Stomach (tissue), 9 donors: ENCODE measurements around the gene GSG1L. TPM values are rescaled to one million over a fixed set of nuclear protein-coding genes. Genes with fewer than 3 reads are reported as not detected.

Experiments used
- DNase-seq, 2 donors: peaks; one replicate each; pipeline versions ENCODE4 v3.0.0 to v3.0.0-alpha.2; 2013 to 2019
- H3K27ac ChIP-seq, 5 donors: fragments of 200-600 bp in 4 of 5; sonication (generic) in 4 of 5; one replicate each; pipeline ENCODE4 v1.5.1; 2013 to 2019; ENCODE audit warnings: mild to moderate bottlenecking in 1 of 5, moderate library complexity in 1 of 5
- H3K27me3 ChIP-seq, 3 donors: fragments of 200-600 bp; sonication (generic); one replicate each; pipeline ENCODE4 v1.5.1; 2017 to 2019; ENCODE audit warnings: mixed run types in 1 of 3
- H3K36me3 ChIP-seq, 4 donors: fragments of 200-600 bp; sonication (generic); 1 replicate in 3 of 4; 2 replicates in 1 of 4; pipeline ENCODE4 v1.5.1; 2016 to 2019
- H3K4me1 ChIP-seq, 4 donors: fragments of 200-600 bp; sonication (generic); one replicate each; pipeline ENCODE4 v1.5.1; 2016 to 2019
- H3K4me3 ChIP-seq, 4 donors: fragments of 200-600 bp; sonication (generic) in 3 of 4; one replicate each; pipeline ENCODE4 v1.5.1; 2016 to 2019; ENCODE audit warnings: mild to moderate bottlenecking in 1 of 4
- H3K9me3 ChIP-seq, 4 donors: fragments of 200-600 bp; sonication (generic); one replicate each; pipeline ENCODE4 v1.5.1; 2016 to 2019
- EP300 ChIP-seq: sonication (generic); formaldehyde crosslinking; IDR thresholded peaks from one replicate; pipeline ENCODE4 v1.6.1; 2017; ENCODE audit warnings: antibody characterized with exemption
- POLR2A ChIP-seq, 4 donors: fragments of 450-650 bp; IDR thresholded peaks; one replicate each; pipeline ENCODE4 v1.6.1; 2016; ENCODE audit warnings: antibody characterized with exemption in 4 of 4, control low read depth in 2 of 4, mild to moderate bottlenecking in 1 of 4, moderate library complexity in 1 of 4
- POLR2AphosphoS5 ChIP-seq, 3 donors: sonication (generic); formaldehyde crosslinking; IDR thresholded peaks; one replicate each; pipeline ENCODE4 v1.6.1; 2016; ENCODE audit warnings: antibody characterized with exemption in 3 of 3
- WGBS, 5 donors: extraction: QIAGEN DNeasy Blood & Tissue Kit in 3 of 5; methylation state at CpG; one replicate each; pipeline versions ENCODE4 v1.1.5 to v1.1.7; 2013 to 2018; 5-methylcytosine and 5-hydroxymethylcytosine counted together
- intact Hi-C: fragments of 100-400 bp; cut with DNase I; formaldehyde crosslinking; loops from one replicate; pipeline ENCODE4 v1.15.1; 2023; ENCODE audit warnings: low total_unique reads
- polyA plus RNA-seq, 3 donors: library from polyadenylated mRNA; stranded (reverse); fragments of 200-250 nt; gene quantifications; one replicate each; pipeline ENCODE4 v1.2.3, GENCODE V29; 2013
- total RNA-seq, 5 donors: library from RNA; depleted of rRNA; stranded (reverse); fragments of >200 nt; gene quantifications; one replicate each; pipeline versions ENCODE4 v1.1.0 to v1.2.3, GENCODE V29; 2014 to 2016
- TF ChIP-seq, protein P1 (sequence below), 7 experiments: fragments of 450-650 bp in 4 of 7; fragments of 200-600 bp in 3 of 7; sonication (generic) in 3 of 7; IDR thresholded peaks; one replicate each; pipeline ENCODE4 v1.5.1; 2016 to 2019; ENCODE audit warnings: antibody characterized with exemption in 7 of 7, control low read depth in 2 of 7, mild to moderate bottlenecking in 1 of 7
- donor health status: healthy with polysubstance abuse.
- donor health status: Bipolar disorder and iron deficiency.
- donor health status: healthy.

Gene GSG1L
- total and polyA plus RNA-seq, 8 donors: 0.06 TPM; not detected in 7

GRCh38 chr16:27775254-27775653, 288.3 kb downstream of the GSG1L start:
- DNase-seq: no peak
- Histone ChIP-seq H3K27me3 (no peaks in the 10 kb centered on the region), H3K4me3 (no peak overlapping the region), H3K9me3 (no peaks in the 10 kb centered on the region), H3K36me3 (peaks cover 4 to 90% (median 85%) of the 10 kb centered on the region in 4 donors), H3K27ac (no peak overlapping the region), H3K4me1 (peaks cover 0 to 13% (median 5%) of the 10 kb centered on the region in 4 donors)
- TF ChIP-seq POLR2A (IDR thresholded peaks at IDR 0.05) (no peak), POLR2AphosphoS5 (IDR thresholded peaks at IDR 0.05) (no peak), EP300 (no peak)
- TF ChIP-seq, protein P1, sequence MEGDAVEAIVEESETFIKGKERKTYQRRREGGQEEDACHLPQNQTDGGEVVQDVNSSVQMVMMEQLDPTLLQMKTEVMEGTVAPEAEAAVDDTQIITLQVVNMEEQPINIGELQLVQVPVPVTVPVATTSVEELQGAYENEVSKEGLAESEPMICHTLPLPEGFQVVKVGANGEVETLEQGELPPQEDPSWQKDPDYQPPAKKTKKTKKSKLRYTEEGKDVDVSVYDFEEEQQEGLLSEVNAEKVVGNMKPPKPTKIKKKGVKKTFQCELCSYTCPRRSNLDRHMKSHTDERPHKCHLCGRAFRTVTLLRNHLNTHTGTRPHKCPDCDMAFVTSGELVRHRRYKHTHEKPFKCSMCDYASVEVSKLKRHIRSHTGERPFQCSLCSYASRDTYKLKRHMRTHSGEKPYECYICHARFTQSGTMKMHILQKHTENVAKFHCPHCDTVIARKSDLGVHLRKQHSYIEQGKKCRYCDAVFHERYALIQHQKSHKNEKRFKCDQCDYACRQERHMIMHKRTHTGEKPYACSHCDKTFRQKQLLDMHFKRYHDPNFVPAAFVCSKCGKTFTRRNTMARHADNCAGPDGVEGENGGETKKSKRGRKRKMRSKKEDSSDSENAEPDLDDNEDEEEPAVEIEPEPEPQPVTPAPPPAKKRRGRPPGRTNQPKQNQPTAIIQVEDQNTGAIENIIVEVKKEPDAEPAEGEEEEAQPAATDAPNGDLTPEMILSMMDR (IDR thresholded peaks at IDR 0.05): no peak
- WGBS, 5 donors: 92 to 97% (median 97%) methylated on average over 8 of the region's 8 CpGs
- intact Hi-C loops: no loop called here

- DNase-seq: no peak
- Histone ChIP-seq H3K36me3 (peaks cover 7 to 95% (median 89%) of the 10 kb centered on the region in 4 donors), H3K4me3 (no peak overlapping the region), H3K9me3 (no peaks in the 10 kb centered on the region), H3K4me1 (peaks cover 0 to 8% (median 3%) of the 10 kb centered on the region in 4 donors), H3K27ac (no peak overlapping the region), H3K27me3 (no peaks in the 10 kb centered on the region)
- TF ChIP-seq EP300 (no peak), POLR2AphosphoS5 (IDR thresholded peaks at IDR 0.05) (no peak), POLR2A (IDR thresholded peaks at IDR 0.05) (no peak)
- TF ChIP-seq, protein P1 (IDR thresholded peaks at IDR 0.05): no peak
- 89 to 96% (median 93%) methylated on average over 9 to 22 of the region's 22 CpGs for WGBS, 5 donors
- intact Hi-C loops: no loop called here
Observed at GRCh38 chr16:27774779-27775178, 288.7 kb downstream of the GSG1L start.

GRCh38 chr16:27773344-27773743, 290.2 kb downstream of the GSG1L start:
- Histone ChIP-seq H3K4me1 (no peaks in the 10 kb centered on the region), H3K27ac (no peak overlapping the region), H3K27me3 (no peaks in the 10 kb centered on the region), H3K4me3 (no peak overlapping the region), H3K36me3 (peaks cover 10 to 98% (median 92%) of the 10 kb centered on the region in 4 donors), H3K9me3 (no peaks in the 10 kb centered on the region)
- TF ChIP-seq EP300: no peak
- TF ChIP-seq, protein P1 (IDR thresholded peaks at IDR 0.05): no peak
- TF ChIP-seq POLR2AphosphoS5 (IDR thresholded peaks at IDR 0.05): no peak
- no peak for TF ChIP-seq POLR2A (IDR thresholded peaks at IDR 0.05)
- DNase-seq: no peak
- intact Hi-C loops: no loop called here
- WGBS, 5 donors: 92 to 98% (median 96%) methylated on average over 2 to 4 of the region's 4 CpGs

DNA sequence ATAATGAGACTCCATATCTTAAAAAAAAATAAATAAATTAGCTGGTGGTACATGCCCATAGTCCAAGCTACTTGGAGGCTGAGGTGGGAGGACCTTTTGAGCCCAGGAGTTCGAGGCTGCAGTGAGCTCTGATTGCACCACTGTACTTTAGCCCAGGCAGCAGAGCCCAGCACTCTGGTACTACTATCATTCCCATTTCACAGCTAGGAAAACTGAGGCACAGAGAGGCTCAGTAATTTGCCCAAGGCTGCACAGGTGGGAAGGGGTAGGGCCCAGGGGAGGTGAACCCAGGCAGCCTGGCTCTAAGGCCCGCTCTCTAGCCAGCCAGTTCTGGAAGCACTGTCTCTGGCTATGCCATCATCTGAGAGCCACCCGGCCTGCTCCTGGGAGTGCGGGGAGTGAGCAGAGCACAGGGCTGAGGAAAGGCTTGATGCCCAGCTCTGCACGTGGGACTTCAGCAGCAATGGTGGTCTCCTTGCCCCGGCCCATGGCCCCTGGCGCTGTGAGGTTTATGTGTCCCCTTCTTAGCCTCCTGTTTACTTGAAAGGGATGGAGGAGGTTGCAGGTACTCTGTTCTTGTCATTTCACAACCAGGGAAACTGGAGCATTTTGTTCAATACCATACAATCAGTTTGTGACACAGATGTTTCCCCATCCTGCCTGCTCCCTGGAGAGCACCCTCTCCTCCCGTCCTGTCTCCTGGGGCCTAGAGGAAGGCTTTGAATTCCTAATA, 291.3 kb downstream of the GSG1L start:
- no peak for DNase-seq
- TF ChIP-seq, protein P1 (IDR thresholded peaks at IDR 0.05): no peak
- TF ChIP-seq POLR2A (IDR thresholded peaks at IDR 0.05): no peak
- no peak for TF ChIP-seq EP300
- TF ChIP-seq POLR2AphosphoS5 (IDR thresholded peaks at IDR 0.05): no peak
- peaks cover 11 to 98% (median 92%) of the 10 kb centered on the region in 4 donors for H3K36me3 ChIP-seq
- no peaks in the 10 kb centered on the region for H3K27me3 ChIP-seq
- no peak overlapping the region for H3K27ac ChIP-seq
- H3K4me1 ChIP-seq: no peaks in the 10 kb centered on the region
- no peaks in the 10 kb centered on the region for H3K9me3 ChIP-seq
- intact Hi-C loops: no loop called here
- 90 to 94% (median 92%) methylated on average over 8 of the region's 8 CpGs for WGBS, 5 donors
- no peak overlapping the region for H3K4me3 ChIP-seq
